GM23338 (cell line): ENCODE results near the gene CAPN8. TPM values are rescaled to one million over a fixed set of nuclear protein-coding genes. Genes with fewer than 3 reads are reported as not detected.

Source experiments
- ATAC-seq: fragments of 200-7000 bp; cut with Tn5 transposase; 3 replicates; pipeline ENCODE4 v1.9.1; 2020
- DNase-seq: peaks from one replicate; pipeline ENCODE4 v3.0.0-alpha.2; 2015; ENCODE audit warnings: low spot score
- H2AFZ ChIP-seq: fragments of 200-600 bp; sonication (generic); 2 replicates; pipeline ENCODE4 v1.8.0; 2016; ENCODE audit warnings: antibody characterized with exemption, mild to moderate bottlenecking, moderate library complexity
- H3F3A ChIP-seq: fragments of 200-600 bp; sonication (generic); replicated peaks from 2 replicates; pipeline ENCODE4 v1.8.0; 2017; ENCODE audit warnings: antibody characterized with exemption, mixed run types, low read depth
- H3K27ac ChIP-seq: fragments of 200-600 bp; sonication (generic); 2 replicates; pipeline ENCODE4 v1.6.1; 2016; ENCODE audit warnings: low read depth
- H3K27me3 ChIP-seq: fragments of 200-600 bp; sonication (generic); 2 replicates; pipeline ENCODE4 v1.8.0; 2016; ENCODE audit warnings: mild to moderate bottlenecking, mixed run types, moderate library complexity; ENCODE audit not compliant: insufficient read depth
- H3K36me3 ChIP-seq: fragments of 200-600 bp; sonication (generic); 2 replicates; pipeline ENCODE4 v1.8.0; 2016; ENCODE audit warnings: mild to moderate bottlenecking; ENCODE audit not compliant: insufficient read depth
- H3K4me1 ChIP-seq: fragments of 200-600 bp; sonication (generic); 2 replicates; pipeline ENCODE4 v1.8.0; 2016; ENCODE audit warnings: mild to moderate bottlenecking, moderate library complexity; ENCODE audit not compliant: insufficient read depth
- H3K4me2 ChIP-seq: fragments of 200-600 bp; sonication (generic); 2 replicates; pipeline ENCODE4 v1.7.1; 2017; ENCODE audit warnings: mixed run types
- H3K4me3 ChIP-seq: fragments of 200-600 bp; sonication (generic); 2 replicates; pipeline ENCODE4 v1.6.1; 2016; ENCODE audit warnings: mixed run types
- H3K79me2 ChIP-seq: fragments of 200-600 bp; sonication (generic); replicated peaks from 2 replicates; pipeline ENCODE4 v1.8.0; 2017; ENCODE audit warnings: mild to moderate bottlenecking; ENCODE audit not compliant: insufficient read depth
- H3K9me2 ChIP-seq: fragments of 200-600 bp; sonication (generic); 2 replicates; pipeline ENCODE4 v1.8.0; 2017; ENCODE audit not compliant: insufficient read depth
- H4K20me1 ChIP-seq: fragments of 200-600 bp; sonication (generic); replicated peaks from 2 replicates; pipeline ENCODE4 v1.8.0; 2017; ENCODE audit warnings: mild to moderate bottlenecking; ENCODE audit not compliant: insufficient read depth
- H3K27ac Mint-ChIP-seq: 2 replicates; pipeline ENCODE4 v1.8.0; 2020; ENCODE audit warnings: inconsistent platforms, mild to moderate bottlenecking, moderate library complexity, mixed read lengths
- H3K27me3 Mint-ChIP-seq: 3 replicates; pipeline ENCODE4 v1.8.0; 2022; ENCODE audit warnings: low read depth, mild to moderate bottlenecking, moderate library complexity, mixed read lengths, inconsistent platforms; ENCODE audit not compliant: insufficient read depth, poor library complexity
- H3K36me3 Mint-ChIP-seq: 3 replicates; pipeline ENCODE4 v1.8.0; 2021; ENCODE audit warnings: low read depth, mild to moderate bottlenecking, inconsistent platforms, moderate library complexity, mixed read lengths
- H3K4me1 Mint-ChIP-seq: 3 replicates; pipeline ENCODE4 v1.8.0; 2020; ENCODE audit warnings: mild to moderate bottlenecking, inconsistent platforms, mixed read lengths
- H3K4me3 Mint-ChIP-seq: 3 replicates; pipeline ENCODE4 v1.8.0; 2021; ENCODE audit warnings: moderate library complexity, mild to moderate bottlenecking, inconsistent platforms, mixed read lengths
- H3K9me3 Mint-ChIP-seq: 3 replicates; pipeline ENCODE4 v1.8.0; 2020; ENCODE audit warnings: moderate library complexity, mild to moderate bottlenecking, inconsistent platforms, mixed read lengths
- CTCF ChIP-seq, 2 experiments: fragments of 200-600 bp in 1 of 2; sonication (generic) in 1 of 2; conservative IDR thresholded peaks; 2 replicates each; pipeline versions ENCODE4 v1.5.1 to v1.6.1; 2016 to 2017; ENCODE audit warnings: antibody characterized with exemption in 2 of 2, low read depth in 2 of 2, mild to moderate bottlenecking in 2 of 2, moderate library complexity in 1 of 2
- EZH2 ChIP-seq: fragments of 200-600 bp; sonication (generic); IDR thresholded peaks from one replicate; pipeline ENCODE4 v1.8.0; 2017; ENCODE audit warnings: antibody characterized with exemption, mild to moderate bottlenecking, low read depth; ENCODE audit not compliant: unreplicated experiment
- EZH2phosphoT487 ChIP-seq: fragments of 200-600 bp; sonication (generic); IDR thresholded peaks from one replicate; pipeline ENCODE4 v1.8.1; 2018; ENCODE audit warnings: antibody characterized with exemption; ENCODE audit not compliant: unreplicated experiment
- NANOG ChIP-seq: IDR thresholded peaks from 2 replicates; pipeline ENCODE4 v1.6.1; 2016; ENCODE audit warnings: antibody characterized with exemption, borderline replicate concordance
- POLR2AphosphoS5 ChIP-seq: IDR thresholded peaks from 2 replicates; pipeline ENCODE4 v1.6.1; 2016; ENCODE audit warnings: antibody characterized with exemption, low read depth
- REST ChIP-seq: IDR thresholded peaks from one replicate; pipeline ENCODE4 v1.6.1; 2018; ENCODE audit warnings: antibody characterized with exemption; ENCODE audit not compliant: unreplicated experiment
- ZNF114 ChIP-seq: fragments of 250-450 bp; sonication (Bioruptor Pico); IDR thresholded peaks from 2 replicates; pipeline ENCODE4 v1.5.0; 2020; ENCODE audit warnings: mild to moderate bottlenecking, moderate library complexity
- ZNF462 ChIP-seq: fragments of 250-450 bp; sonication (Bioruptor Pico); IDR thresholded peaks from 2 replicates; pipeline ENCODE4 v1.5.0; 2020; ENCODE audit warnings: mild to moderate bottlenecking, moderate library complexity
- polyA plus RNA-seq: library from polyadenylated mRNA; unstranded; fragments of >200 nt; fragmentation: Nextera tagmentation; extraction: Ambion mirVana; gene quantifications from 2 replicates; pipeline ENCODE4 v1.2.1, GENCODE V29; 2016
- total RNA-seq: library from RNA; depleted of rRNA; stranded (reverse); fragments of >200 nt; shearing (Covaris generic); gene quantifications from 2 replicates; pipeline ENCODE4 v1.2.3, GENCODE V29; 2014
- TF ChIP-seq, protein P1 (sequence below): IDR thresholded peaks from 2 replicates; pipeline ENCODE4 v1.6.1; 2016; ENCODE audit warnings: antibody characterized with exemption

Gene CAPN8
- total and polyA plus RNA-seq, 2 experiments from 2014 or later, result not detected

GRCh38 chr1:223654083-223654482, 11.4 kb downstream of the CAPN8 start (continued):
- TF ChIP-seq REST, result no peak
- TF ChIP-seq, protein P1, sequence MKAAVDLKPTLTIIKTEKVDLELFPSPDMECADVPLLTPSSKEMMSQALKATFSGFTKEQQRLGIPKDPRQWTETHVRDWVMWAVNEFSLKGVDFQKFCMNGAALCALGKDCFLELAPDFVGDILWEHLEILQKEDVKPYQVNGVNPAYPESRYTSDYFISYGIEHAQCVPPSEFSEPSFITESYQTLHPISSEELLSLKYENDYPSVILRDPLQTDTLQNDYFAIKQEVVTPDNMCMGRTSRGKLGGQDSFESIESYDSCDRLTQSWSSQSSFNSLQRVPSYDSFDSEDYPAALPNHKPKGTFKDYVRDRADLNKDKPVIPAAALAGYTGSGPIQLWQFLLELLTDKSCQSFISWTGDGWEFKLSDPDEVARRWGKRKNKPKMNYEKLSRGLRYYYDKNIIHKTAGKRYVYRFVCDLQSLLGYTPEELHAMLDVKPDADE, result no peak

DNA sequence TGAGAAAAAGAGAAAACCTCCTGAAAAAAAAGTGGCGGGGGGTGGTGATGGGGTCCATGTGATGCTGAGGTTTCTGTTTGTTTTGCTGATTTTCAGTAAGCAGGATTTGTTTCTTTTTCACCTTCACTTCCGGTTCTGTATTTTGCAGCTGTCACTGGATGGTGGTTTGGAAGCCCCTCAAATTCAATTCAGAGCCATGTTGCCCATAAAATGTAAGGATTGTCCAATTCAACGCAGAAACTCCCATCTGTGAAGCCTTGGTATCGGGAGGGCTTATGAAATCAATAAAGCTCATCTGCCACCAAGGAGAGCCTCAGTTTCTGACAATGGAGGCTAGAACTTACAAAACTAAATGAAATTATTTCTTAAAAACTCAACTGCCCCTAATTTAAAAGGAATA, 12.1 kb downstream of the CAPN8 start:
- ATAC-seq, result no peak
- H3K4me3 ChIP-seq, result no peak overlapping the region
- no peak overlapping the region for H3K27ac ChIP-seq
- H3K27me3 Mint-ChIP-seq, result peaks cover 5% of the 10 kb centered on the region
- no peaks in the 10 kb centered on the region; the same call in 2 of the 3 replicates for H3K36me3 Mint-ChIP-seq
- H3K79me2 ChIP-seq, result no peaks in the 10 kb centered on the region
- H4K20me1 ChIP-seq, result no peaks in the 10 kb centered on the region
- peaks cover 18% of the 10 kb centered on the region for H3K4me1 Mint-ChIP-seq
- peaks cover 10% of the 10 kb centered on the region; the same call in 1 of the 2 replicates for H3K4me1 ChIP-seq
- H3F3A ChIP-seq, result no peaks in the 10 kb centered on the region
- H3K4me2 ChIP-seq, result no peak overlapping the region
- no peaks in the 10 kb centered on the region for H3K36me3 ChIP-seq
- peaks cover 5% of the 10 kb centered on the region; the same call in 2 of the 3 replicates for H3K9me3 Mint-ChIP-seq
- H3K27me3 ChIP-seq, result no peaks in the 10 kb centered on the region
- no peak overlapping the region for H3K27ac Mint-ChIP-seq
- no peak for DNase-seq
- no peak overlapping the region for H3K4me3 Mint-ChIP-seq
- peak overlapping the region; percentile 89 for H2AFZ ChIP-seq
- H3K9me2 ChIP-seq, result 0 out of 2 replicates have a peak, but pooled peaks cover 6% of the 10 kb centered on the region
- TF ChIP-seq EZH2phosphoT487, result no peak
- no peak for TF ChIP-seq NANOG
- TF ChIP-seq ZNF114 (CRISPR knock-in tag), result no peak
- no peak for TF ChIP-seq CTCF (conservative IDR thresholded peaks at IDR 0.05; ENCODE audit: low read depth in 2 of 2)
- no peak for TF ChIP-seq ZNF462
- no peak for TF ChIP-seq EZH2
- TF ChIP-seq POLR2AphosphoS5, result no peak
